ENCODE results near the gene ATP1B2.

GRCh38 chr17:7623661-7624060 is 27.1 kb upstream of the ATP1B2 start:
- TF ChIP-seq, protein P1, sequence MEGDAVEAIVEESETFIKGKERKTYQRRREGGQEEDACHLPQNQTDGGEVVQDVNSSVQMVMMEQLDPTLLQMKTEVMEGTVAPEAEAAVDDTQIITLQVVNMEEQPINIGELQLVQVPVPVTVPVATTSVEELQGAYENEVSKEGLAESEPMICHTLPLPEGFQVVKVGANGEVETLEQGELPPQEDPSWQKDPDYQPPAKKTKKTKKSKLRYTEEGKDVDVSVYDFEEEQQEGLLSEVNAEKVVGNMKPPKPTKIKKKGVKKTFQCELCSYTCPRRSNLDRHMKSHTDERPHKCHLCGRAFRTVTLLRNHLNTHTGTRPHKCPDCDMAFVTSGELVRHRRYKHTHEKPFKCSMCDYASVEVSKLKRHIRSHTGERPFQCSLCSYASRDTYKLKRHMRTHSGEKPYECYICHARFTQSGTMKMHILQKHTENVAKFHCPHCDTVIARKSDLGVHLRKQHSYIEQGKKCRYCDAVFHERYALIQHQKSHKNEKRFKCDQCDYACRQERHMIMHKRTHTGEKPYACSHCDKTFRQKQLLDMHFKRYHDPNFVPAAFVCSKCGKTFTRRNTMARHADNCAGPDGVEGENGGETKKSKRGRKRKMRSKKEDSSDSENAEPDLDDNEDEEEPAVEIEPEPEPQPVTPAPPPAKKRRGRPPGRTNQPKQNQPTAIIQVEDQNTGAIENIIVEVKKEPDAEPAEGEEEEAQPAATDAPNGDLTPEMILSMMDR (IDR thresholded peaks at IDR 0.05 in 4 of 5, conservative IDR thresholded peaks at IDR 0.05 in 1 of 5), result no peak
- TF ChIP-seq POLR2A (IDR thresholded peaks at IDR 0.05), result no peak

All from gastrocnemius medialis (tissue), 4 donors.